ENCODE measurements around the gene LRCOL1.

The LRCOL1 gene

DNA sequence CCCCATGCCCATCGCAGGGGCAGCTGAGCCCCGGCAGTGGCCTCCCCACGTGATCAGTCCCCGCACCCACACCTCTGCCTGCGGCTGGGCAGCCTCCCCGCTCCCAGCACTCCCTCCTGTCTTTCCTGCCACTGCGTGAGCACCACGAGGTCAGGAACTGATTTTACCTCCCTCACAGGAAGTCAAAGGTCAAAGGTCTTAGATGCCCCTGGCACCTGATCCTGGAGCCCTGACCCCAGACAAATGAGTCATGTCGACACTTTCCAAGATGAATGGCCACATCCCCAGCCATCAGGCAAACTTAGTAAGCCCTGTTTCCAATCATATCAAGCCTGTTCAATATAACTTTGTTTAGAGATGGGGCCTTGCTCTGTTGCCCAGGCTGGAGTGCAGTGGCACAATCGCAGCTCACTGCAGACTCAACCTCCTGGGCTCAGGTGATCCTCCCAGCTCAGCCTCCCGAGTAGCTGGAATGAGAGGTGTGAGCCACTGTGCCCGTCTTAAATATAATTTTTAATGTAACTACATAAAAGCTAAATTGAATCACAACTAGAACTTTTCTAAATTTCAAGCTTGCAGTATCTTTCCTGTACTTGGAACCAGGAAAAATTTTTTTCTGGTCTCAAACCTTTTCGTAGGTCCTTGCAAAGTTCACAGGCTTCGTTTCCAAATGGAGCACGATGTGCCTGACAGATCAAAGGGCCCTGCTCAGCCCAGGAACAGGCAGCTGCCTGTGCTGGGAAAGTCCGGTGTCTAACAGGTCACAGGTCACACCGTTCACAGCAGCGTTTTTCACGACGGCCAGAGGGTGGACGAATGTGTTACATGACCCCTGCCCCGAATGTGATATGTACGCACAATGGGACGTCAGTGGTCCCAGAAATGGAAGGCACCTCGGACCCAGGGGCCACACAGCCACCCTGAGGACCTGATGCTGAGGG is 1.9 kb downstream of the LRCOL1 start:
- TF ChIP-seq, protein P1, sequence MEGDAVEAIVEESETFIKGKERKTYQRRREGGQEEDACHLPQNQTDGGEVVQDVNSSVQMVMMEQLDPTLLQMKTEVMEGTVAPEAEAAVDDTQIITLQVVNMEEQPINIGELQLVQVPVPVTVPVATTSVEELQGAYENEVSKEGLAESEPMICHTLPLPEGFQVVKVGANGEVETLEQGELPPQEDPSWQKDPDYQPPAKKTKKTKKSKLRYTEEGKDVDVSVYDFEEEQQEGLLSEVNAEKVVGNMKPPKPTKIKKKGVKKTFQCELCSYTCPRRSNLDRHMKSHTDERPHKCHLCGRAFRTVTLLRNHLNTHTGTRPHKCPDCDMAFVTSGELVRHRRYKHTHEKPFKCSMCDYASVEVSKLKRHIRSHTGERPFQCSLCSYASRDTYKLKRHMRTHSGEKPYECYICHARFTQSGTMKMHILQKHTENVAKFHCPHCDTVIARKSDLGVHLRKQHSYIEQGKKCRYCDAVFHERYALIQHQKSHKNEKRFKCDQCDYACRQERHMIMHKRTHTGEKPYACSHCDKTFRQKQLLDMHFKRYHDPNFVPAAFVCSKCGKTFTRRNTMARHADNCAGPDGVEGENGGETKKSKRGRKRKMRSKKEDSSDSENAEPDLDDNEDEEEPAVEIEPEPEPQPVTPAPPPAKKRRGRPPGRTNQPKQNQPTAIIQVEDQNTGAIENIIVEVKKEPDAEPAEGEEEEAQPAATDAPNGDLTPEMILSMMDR (conservative IDR thresholded peaks at IDR 0.05; ENCODE audit: low read depth, low read length): no peak
- DNase-seq (ENCODE audit: low read depth): peak; percentile 27
- H3K4me3 ChIP-seq (ENCODE audit: low read depth, low read length): no peak overlapping the region

DNA sequence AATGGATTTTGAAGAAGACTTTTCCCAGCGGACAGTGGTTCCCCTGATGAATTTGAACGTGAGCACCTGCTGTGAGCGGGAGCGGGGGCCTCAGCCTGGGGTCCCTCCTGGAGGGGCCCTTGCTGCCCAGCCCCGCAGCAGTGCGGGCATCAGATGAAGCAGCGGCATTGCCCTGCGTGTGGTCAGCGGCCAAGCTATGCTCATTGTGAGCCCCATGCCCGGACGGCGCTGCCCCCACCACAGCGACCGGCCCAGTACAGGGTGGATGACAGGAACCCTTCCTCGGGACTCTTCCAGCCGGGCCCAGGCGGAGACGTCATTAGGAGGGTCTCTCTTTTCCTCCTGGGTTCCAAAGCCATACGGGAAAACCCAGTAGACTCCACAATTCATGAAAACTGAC is 3.5 kb downstream of the LRCOL1 start:
- TF ChIP-seq, protein P1 (conservative IDR thresholded peaks at IDR 0.05; ENCODE audit: low read depth, low read length): no peak
- no peak overlapping the region for H3K4me3 ChIP-seq (ENCODE audit: low read depth, low read length)
- no peak for DNase-seq (ENCODE audit: low read depth)

DNA sequence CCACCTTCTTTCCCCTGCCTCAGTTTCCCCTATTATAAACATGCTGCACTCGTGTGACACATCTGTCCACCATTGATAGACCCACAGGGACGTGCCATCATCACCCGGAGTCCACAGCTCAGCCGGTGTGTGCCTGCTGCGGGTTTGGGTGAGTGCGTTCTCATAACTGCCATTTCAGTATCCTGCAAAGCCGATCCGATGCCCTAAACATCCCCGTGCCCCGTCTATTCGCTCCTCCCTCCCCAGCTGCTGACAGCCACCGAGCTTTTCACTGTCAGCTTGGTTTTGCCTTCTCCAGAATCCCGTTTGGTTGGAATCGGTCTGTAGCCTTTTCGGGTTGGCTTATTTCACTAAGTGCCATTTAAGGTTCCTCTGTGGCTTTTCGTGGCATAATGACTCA is 3.9 kb downstream of the LRCOL1 start:
- no peak for DNase-seq (ENCODE audit: low read depth)
- TF ChIP-seq, protein P1 (conservative IDR thresholded peaks at IDR 0.05; ENCODE audit: low read depth, low read length): no peak
- no peak overlapping the region for H3K4me3 ChIP-seq (ENCODE audit: low read depth, low read length)

DNA sequence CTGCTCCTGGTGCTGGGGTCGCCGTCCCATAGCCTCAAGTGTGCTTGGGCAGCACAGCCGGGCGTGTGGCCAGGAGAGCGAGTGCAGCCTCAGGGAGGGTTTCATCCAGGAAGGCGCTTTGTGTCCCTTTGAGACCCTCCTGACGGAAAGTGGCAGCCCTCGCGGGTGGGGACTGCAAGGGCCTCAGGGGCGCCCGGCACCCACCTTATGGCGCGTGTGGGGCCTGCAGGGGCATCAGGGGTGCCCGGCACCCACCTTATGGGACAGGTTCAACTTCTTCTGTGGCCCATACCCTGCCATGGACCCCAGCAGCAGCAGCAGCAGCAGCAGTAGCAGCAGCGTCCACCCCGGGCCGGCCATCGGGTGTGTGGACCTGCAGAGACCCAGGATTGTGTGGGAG is 4.5 kb downstream of the LRCOL1 start:
- H3K4me3 ChIP-seq (ENCODE audit: low read depth, low read length): no peak overlapping the region
- TF ChIP-seq, protein P1 (conservative IDR thresholded peaks at IDR 0.05; ENCODE audit: low read depth, low read length): no peak
- DNase-seq (ENCODE audit: low read depth): no peak

DNA sequence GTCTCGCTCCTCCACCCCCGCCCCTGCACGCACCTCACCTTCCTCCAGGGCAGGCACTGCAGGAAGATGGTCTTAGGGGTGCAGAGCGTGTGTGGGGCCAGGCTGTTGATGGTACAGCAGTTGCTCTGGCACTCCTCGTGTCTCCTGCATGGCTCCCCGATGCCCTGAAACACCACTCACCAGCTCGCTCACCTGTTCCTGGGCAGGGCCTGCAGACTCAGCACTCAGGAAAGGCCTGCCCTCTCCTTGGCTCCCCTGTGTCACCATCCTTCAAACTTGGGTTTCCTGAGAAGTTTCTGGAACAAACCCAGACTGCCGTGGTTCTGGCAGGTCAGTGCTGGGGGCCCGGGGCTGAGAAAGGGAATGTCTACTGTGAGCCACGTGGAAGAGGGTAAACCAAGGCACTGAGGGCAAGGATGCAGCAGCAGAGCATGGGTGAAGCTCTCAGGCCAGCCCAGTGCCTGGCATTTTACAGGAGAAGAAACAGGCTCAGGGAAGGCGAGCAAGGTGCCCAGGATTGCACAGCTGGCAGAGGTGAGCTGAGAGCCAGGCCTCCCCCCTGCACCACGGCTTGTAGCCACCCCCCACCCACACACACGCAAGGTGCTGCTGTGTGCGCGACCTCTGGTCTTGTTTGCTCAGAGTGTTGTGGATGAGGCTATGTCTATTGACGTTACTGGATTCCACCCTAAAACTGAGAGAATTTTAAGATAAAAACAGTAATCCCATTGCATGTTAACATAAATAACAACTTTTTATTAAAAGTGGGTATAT is 5.5 kb downstream of the LRCOL1 start:
- TF ChIP-seq, protein P1 (conservative IDR thresholded peaks at IDR 0.05; ENCODE audit: low read depth, low read length): no peak
- no peak for DNase-seq (ENCODE audit: low read depth)
- no peak overlapping the region for H3K4me3 ChIP-seq (ENCODE audit: low read depth, low read length)

DNA sequence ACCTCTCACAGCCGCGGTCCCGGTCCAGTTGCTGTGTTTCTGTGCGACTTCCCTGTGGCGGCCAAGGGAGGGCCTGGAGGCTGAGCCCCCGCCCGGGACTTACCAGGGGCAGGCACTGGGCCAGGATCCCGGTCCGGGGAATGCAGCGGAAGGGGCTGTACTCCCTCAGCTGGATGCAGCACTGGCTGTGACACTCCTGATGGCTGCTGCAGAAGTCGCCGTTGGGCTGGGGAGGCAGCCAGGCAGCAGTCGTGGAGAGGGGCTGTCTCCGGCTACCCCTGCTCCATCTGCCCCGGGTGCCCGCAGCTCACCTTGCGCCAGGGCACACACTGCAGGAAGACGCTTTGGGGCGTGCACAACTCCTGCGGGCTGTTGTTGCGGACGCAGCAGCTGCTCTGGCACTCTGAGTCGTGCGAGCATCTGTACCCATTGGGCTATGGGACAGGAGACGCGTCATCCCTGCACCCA is 6.2 kb downstream of the LRCOL1 start:
- TF ChIP-seq, protein P1 (conservative IDR thresholded peaks at IDR 0.05; ENCODE audit: low read depth, low read length): no peak
- no peak overlapping the region for H3K4me3 ChIP-seq (ENCODE audit: low read depth, low read length)
- DNase-seq (ENCODE audit: low read depth): no peak

Data from choroid plexus epithelial cell (primary cell).